Left lung (tissue), 10 donors: ENCODE measurements around the gene YWHAE. TPM values are rescaled to one million over a fixed set of nuclear protein-coding genes. Genes with fewer than 3 reads are reported as not detected.

Experiments
- ATAC-seq: fragments of 200-7000 bp; cut with Tn5 transposase; one replicate; pipeline ENCODE4 v1.9.1; 2020; ENCODE audit warnings: moderate library complexity
- DNase-seq, 4 donors: peaks; one replicate each; pipeline ENCODE4 v3.0.0-alpha.2; 2013 to 2020
- H3K27ac ChIP-seq, 2 donors: fragments of 200-600 bp; sonication (generic) in 1 of 2; one replicate each; pipeline versions ENCODE4 v1.5.0 to v1.8.0; 2020 to 2021
- H3K27me3 ChIP-seq, 2 donors: fragments of 200-600 bp; sonication (generic) in 1 of 2; one replicate each; pipeline versions ENCODE4 v1.5.0 to v1.8.0; 2020 to 2021
- H3K36me3 ChIP-seq, 2 donors: fragments of 200-600 bp; sonication (generic) in 1 of 2; one replicate each; pipeline versions ENCODE4 v1.5.0 to v1.8.0; 2020 to 2021
- H3K4me1 ChIP-seq, 2 donors: fragments of 200-600 bp; one replicate each; pipeline ENCODE4 v1.8.0; 2021
- H3K4me3 ChIP-seq, 2 donors: fragments of 200-600 bp; sonication (generic) in 1 of 2; one replicate each; pipeline versions ENCODE4 v1.5.0 to v1.8.0; 2020 to 2021; ENCODE audit warnings: mild to moderate bottlenecking in 1 of 2
- H3K9me3 ChIP-seq, 2 donors: fragments of 200-600 bp; sonication (generic) in 1 of 2; one replicate each; pipeline versions ENCODE4 v1.5.0 to v1.8.0; 2020 to 2021
- intact Hi-C, 2 donors: fragments of 100-400 bp; cut with DNase I; formaldehyde crosslinking; loops; one replicate each; pipeline versions ENCODE4 v1.11.2 to v1.14.2; 2022
- polyA plus RNA-seq, 6 donors: library from polyadenylated mRNA; unstranded; fragments of 120-200 nt; gene quantifications; one replicate each; pipeline ENCODE4 v1.2.1, GENCODE V29; 2013; ENCODE audit not compliant: insufficient read length in 6 of 6
- total RNA-seq, 2 donors: library from RNA; stranded (reverse); fragmentation: NEBNext Ultra II Directional; extraction: Animal tissue kit (Norgen Biotek cat#: 25700); gene quantifications; one replicate each; pipeline ENCODE4 v1.2.1, GENCODE V29; 2021
- TF ChIP-seq, protein P1 (sequence below), 2 donors: fragments of 200-600 bp; sonication (generic) in 1 of 2; IDR thresholded peaks; one replicate each; pipeline versions ENCODE4 v1.5.0 to v1.8.0; 2021; ENCODE audit warnings: antibody characterized with exemption in 2 of 2
- donor health status: DM: no; HTN: yes; CAD: no.
- donor health status: DM: no; HTN: no; CAD: no.

Gene YWHAE
- total and polyA plus RNA-seq, 8 donors, result 437 to 933 (median 780) TPM

DNA sequence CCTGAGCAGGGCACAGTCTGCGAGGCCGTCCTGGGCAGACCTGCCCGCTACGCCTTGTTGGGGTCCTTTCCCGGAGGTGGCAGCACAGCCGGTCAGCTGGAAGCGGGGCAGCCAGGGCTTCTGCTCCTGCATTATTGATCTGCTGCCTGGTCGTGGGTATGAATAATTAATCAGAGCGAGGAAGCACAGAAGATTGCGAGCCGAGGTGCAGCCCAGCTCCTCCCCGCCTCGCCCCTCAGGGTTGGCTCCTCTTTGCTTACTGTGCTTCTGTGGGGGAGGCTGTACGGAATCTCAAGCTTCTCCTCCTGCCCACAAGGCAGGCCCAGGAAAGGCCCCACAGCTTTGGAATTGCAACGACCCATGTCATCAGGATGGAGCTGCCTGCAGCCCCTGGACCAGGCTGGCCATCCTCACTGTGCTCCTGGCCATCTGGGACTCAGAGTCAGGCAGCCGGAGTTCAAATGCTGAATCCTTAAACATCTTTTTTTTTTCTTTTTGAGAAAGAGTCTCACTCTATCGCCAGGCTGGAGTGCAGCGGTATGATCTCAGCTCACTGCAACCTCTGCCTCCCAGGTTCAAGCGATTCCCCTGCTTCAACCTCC lies 95.0 kb downstream of the YWHAE start:
- Histone ChIP-seq H3K4me3 (no peak overlapping the region), H3K9me3 (no peaks in the 10 kb centered on the region), H3K27me3 (peaks cover 0 to 43% of the 10 kb centered on the region in 2 donors), H3K4me1 (no peaks in the 10 kb centered on the region), H3K36me3 (no peaks in the 10 kb centered on the region), H3K27ac (no peak overlapping the region)
- DNase-seq, result no peak
- TF ChIP-seq, protein P1, sequence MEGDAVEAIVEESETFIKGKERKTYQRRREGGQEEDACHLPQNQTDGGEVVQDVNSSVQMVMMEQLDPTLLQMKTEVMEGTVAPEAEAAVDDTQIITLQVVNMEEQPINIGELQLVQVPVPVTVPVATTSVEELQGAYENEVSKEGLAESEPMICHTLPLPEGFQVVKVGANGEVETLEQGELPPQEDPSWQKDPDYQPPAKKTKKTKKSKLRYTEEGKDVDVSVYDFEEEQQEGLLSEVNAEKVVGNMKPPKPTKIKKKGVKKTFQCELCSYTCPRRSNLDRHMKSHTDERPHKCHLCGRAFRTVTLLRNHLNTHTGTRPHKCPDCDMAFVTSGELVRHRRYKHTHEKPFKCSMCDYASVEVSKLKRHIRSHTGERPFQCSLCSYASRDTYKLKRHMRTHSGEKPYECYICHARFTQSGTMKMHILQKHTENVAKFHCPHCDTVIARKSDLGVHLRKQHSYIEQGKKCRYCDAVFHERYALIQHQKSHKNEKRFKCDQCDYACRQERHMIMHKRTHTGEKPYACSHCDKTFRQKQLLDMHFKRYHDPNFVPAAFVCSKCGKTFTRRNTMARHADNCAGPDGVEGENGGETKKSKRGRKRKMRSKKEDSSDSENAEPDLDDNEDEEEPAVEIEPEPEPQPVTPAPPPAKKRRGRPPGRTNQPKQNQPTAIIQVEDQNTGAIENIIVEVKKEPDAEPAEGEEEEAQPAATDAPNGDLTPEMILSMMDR (IDR thresholded peaks at IDR 0.05), result no peak
- ATAC-seq, result no peak
- intact Hi-C loops, result no loop called here

DNA sequence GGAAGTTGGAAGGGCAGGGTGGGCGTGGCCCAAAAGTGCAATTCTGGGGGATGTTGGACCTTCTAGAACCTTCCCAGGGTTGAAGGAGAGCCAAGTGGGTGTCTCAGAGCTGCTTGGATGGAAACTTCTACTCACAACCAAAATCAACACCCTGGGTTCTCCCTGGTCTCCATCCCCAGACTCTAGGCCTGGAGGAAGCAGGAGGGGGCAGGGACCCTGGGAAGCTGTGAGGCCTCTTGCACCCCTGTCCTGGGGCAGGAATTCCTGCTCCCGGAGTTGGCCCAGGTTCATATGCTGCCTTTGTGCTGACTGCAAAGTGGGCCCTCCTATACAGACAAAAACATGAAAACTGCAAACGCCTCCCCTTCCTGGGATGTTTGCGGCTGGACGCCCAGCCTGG lies 95.5 kb downstream of the YWHAE start:
- peaks cover 0 to 48% of the 10 kb centered on the region in 2 donors for H3K27me3 ChIP-seq
- no peaks in the 10 kb centered on the region for H3K4me1 ChIP-seq
- intact Hi-C loops, result no loop called here
- no peak overlapping the region for H3K27ac ChIP-seq
- no peak for ATAC-seq
- TF ChIP-seq, protein P1 (IDR thresholded peaks at IDR 0.05), result no peak
- H3K4me3 ChIP-seq, result no peak overlapping the region
- no peak for DNase-seq
- H3K9me3 ChIP-seq, result no peaks in the 10 kb centered on the region
- H3K36me3 ChIP-seq, result no peaks in the 10 kb centered on the region

DNA sequence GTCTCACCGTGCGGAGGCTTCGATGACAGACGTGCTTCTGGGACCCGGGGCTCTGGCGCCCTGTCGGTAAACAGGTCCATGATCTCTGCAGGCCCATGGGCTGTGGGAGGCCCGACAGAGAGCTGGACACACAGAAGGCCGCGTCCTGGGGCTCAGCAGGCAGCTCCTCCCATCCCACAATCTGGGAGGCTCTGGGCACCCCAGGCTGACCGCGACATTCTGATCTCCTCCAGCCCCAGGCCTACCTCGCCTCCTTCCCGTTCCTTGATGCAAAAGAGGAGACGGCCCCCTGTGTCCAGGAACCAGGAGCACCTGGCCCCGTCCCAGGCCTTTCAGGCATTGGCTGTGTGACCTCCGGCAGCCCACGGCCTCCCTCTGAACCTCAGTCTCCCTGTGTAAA lies 97.3 kb downstream of the YWHAE start:
- TF ChIP-seq, protein P1 (IDR thresholded peaks at IDR 0.05), result no peak
- no peaks in the 10 kb centered on the region for H3K9me3 ChIP-seq
- DNase-seq, result no peak
- H3K4me1 ChIP-seq, result peaks cover 0 to 6% of the 10 kb centered on the region in 2 donors
- no peak for ATAC-seq
- no peak overlapping the region for H3K4me3 ChIP-seq
- H3K27ac ChIP-seq, result no peak overlapping the region
- H3K36me3 ChIP-seq, result no peaks in the 10 kb centered on the region
- peaks cover 4 to 65% of the 10 kb centered on the region in 2 donors for H3K27me3 ChIP-seq
- intact Hi-C loops, result no loop called here

DNA sequence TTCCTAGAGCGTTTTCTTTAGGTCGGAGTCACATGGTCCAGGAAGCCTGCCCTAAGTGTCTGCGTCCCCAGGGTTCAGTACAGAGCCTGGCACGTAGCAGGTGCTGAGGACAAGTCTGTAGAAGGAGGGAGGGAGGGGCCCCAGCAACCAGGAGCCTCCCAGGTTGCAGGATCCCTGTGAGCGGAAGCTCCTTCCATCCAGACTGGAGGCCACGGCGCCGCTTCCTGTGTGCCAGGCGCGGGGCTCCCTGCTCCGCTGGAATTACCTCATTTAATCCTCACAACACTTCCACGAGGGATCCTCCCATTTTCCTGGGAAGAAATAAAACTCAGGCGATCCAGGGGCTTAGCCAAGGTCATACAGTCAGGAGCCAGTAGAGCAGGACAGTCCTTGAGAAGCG lies 98.5 kb downstream of the YWHAE start:
- peaks cover 8 to 66% of the 10 kb centered on the region in 2 donors for H3K27me3 ChIP-seq
- H3K9me3 ChIP-seq, result no peaks in the 10 kb centered on the region
- ATAC-seq (no peak), DNase-seq (no peak)
- H3K4me3 ChIP-seq, result no peak overlapping the region
- H3K36me3 ChIP-seq, result no peaks in the 10 kb centered on the region
- H3K4me1 ChIP-seq, result peaks cover 0 to 6% of the 10 kb centered on the region in 2 donors
- H3K27ac ChIP-seq, result no peak overlapping the region
- TF ChIP-seq, protein P1 (IDR thresholded peaks at IDR 0.05), result no peak
- intact Hi-C loops, result no loop called here

DNA sequence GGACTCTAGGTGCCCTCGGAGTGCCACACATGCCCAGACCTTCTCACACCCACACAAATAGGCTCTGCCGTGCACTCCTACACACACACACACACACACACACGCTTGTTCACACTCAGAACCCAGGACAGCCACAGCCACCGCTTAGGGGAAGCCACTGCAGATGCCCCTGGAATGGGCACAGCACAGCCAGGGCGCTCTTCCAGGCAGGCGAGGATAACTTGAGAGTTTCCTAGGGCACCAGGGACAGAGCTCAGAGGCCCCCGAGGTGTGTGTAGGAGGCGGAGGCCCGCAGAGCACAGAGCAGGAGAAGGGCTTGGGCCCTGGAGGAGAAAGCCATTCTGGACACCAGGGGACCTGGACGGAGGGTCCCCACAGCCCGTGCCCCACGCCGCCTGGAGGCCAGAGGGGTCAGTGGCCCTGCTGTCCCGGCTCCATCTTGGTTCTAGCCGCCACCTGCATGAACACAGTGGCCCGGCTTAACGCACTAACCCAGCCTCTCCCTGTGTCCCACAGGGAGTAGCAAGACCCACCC lies 99.6 kb downstream of the YWHAE start:
- intact Hi-C loops, result no loop called here
- H3K27me3 ChIP-seq, result peaks cover 8 to 64% of the 10 kb centered on the region in 2 donors

More for the DNA sequence above, 99.6 kb downstream of the YWHAE start:
- H3K27ac ChIP-seq, result no peak overlapping the region
- H3K36me3 ChIP-seq, result no peaks in the 10 kb centered on the region
- H3K9me3 ChIP-seq, result no peaks in the 10 kb centered on the region
- H3K4me1 ChIP-seq, result peaks cover 0 to 6% of the 10 kb centered on the region in 2 donors
- DNase-seq (no peak), ATAC-seq (no peak)
- TF ChIP-seq, protein P1 (IDR thresholded peaks at IDR 0.05), result no peak
- no peak overlapping the region for H3K4me3 ChIP-seq
